ENCODE results near the gene MAPK8. TPM values are rescaled to one million over a fixed set of nuclear protein-coding genes. Genes with fewer than 3 reads are reported as not detected.

MAPK8 gene
- polyA plus RNA-seq, 4 donors, result 12.4 to 41.2 (median 22.3) TPM

DNA sequence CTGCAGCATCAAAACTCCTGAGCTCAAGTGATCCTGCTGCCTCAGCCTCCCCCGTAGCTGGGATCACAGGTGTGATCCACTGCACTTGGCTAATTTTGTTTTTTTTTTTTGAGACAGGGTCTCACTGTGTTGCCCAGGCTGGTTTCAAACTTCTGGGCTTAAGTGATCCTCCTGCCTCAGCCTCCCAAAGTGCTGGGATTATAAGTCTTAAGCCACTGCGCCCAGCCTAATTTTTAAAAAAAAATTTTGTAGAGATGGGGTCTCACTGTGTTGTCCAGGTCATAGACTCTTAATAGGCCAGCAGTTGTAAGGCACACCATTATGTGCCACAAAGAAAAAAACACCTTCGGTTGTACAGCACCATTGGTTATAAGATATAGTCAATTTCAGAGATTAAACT is 122.4 kb downstream of the MAPK8 start:
- no peak for FAIRE-seq
- H3K4me3 ChIP-seq (ENCODE audit: low read depth in 1 of 3, low read length in 3 of 3), result no peak overlapping the region
- no peak for DNase-seq
- 95 to 98% (median 96%) methylated on average over 3 of the region's 3 CpGs for WGBS, 3 donors
- H3K27me3 ChIP-seq (ENCODE audit: control insufficient read depth in 3 of 3, insufficient read depth in 3 of 3, low read length in 3 of 3), result no peaks in the 10 kb centered on the region
- H3K36me3 ChIP-seq (ENCODE audit: control insufficient read depth in 3 of 3, insufficient read depth in 2 of 3, low read depth in 1 of 3, low read length in 3 of 3), result peaks cover 0 to 7% (median 0%) of the 10 kb centered on the region in 3 donors
- H3K27ac ChIP-seq (ENCODE audit: low read depth in 1 of 3, low read length in 2 of 3), result no peak overlapping the region
- H3K4me1 ChIP-seq (ENCODE audit: control insufficient read depth in 3 of 3, insufficient read depth in 2 of 3, low read depth in 1 of 3, low read length in 2 of 3), result no peaks in the 10 kb centered on the region
- no peaks in the 10 kb centered on the region for H3K9me3 ChIP-seq (ENCODE audit: control insufficient read depth in 2 of 2, insufficient read depth in 1 of 2, low read depth in 1 of 2, low read length in 1 of 2)

DNA sequence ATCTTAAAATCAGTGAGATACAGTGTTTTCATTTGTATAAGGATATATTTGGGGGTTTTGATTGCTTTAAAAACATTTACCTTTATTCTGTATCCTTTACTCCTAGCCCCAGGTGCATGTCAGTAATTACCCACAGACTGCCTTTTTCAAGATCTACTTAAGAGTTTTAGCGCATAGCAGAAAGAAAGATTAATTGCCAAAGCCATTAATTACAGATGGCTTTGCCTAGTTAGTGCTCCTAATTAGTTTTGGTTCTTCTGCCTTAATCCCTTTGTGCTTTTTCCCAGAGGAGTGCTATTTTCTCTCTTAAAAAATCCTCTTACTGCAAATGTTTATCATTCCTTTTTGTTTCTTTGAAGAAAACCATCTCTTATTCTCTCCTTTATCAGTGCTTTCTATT is 122.8 kb downstream of the MAPK8 start:
- DNase-seq, result no peak
- WGBS, 3 donors, result 92 to 100% (median 97%) methylated on average over 1 of the region's 1 CpG
- H3K27me3 ChIP-seq (ENCODE audit: control insufficient read depth in 3 of 3, insufficient read depth in 3 of 3, low read length in 3 of 3), result no peaks in the 10 kb centered on the region
- no peaks in the 10 kb centered on the region for H3K4me1 ChIP-seq (ENCODE audit: control insufficient read depth in 3 of 3, insufficient read depth in 2 of 3, low read depth in 1 of 3, low read length in 2 of 3)
- H3K36me3 ChIP-seq (ENCODE audit: control insufficient read depth in 3 of 3, insufficient read depth in 2 of 3, low read depth in 1 of 3, low read length in 3 of 3), result peaks cover 0 to 7% (median 0%) of the 10 kb centered on the region in 3 donors
- no peak overlapping the region for H3K4me3 ChIP-seq (ENCODE audit: low read depth in 1 of 3, low read length in 3 of 3)
- no peak for FAIRE-seq
- no peaks in the 10 kb centered on the region for H3K9me3 ChIP-seq (ENCODE audit: control insufficient read depth in 2 of 2, insufficient read depth in 1 of 2, low read depth in 1 of 2, low read length in 1 of 2)
- H3K27ac ChIP-seq (ENCODE audit: low read depth in 1 of 3, low read length in 2 of 3), result no peak overlapping the region

- FAIRE-seq, result no peak
These were observed 124.0 kb downstream of the MAPK8 start for GRCh38 chr10:48430402-48430993.

GRCh38 chr10:48431871-48432270 is 125.4 kb downstream of the MAPK8 start:
- Histone ChIP-seq H3K4me1 (ENCODE audit: control insufficient read depth in 3 of 3, insufficient read depth in 2 of 3, low read depth in 1 of 3, low read length in 2 of 3) (no peaks in the 10 kb centered on the region), H3K27ac (ENCODE audit: low read depth in 1 of 3, low read length in 2 of 3) (no peak overlapping the region), H3K4me3 (ENCODE audit: low read depth in 1 of 3, low read length in 3 of 3) (no peak overlapping the region), H3K36me3 (ENCODE audit: control insufficient read depth in 3 of 3, insufficient read depth in 2 of 3, low read depth in 1 of 3, low read length in 3 of 3) (peaks cover 0 to 9% (median 0%) of the 10 kb centered on the region in 3 donors), H3K9me3 (ENCODE audit: control insufficient read depth in 2 of 2, insufficient read depth in 1 of 2, low read depth in 1 of 2, low read length in 1 of 2) (no peaks in the 10 kb centered on the region), H3K27me3 (ENCODE audit: control insufficient read depth in 3 of 3, insufficient read depth in 3 of 3, low read length in 3 of 3) (no peaks in the 10 kb centered on the region)
- DNase-seq (no peak), FAIRE-seq (no peak)

More at GRCh38 chr10:48430402-48430993, 124.0 kb downstream of the MAPK8 start:
- Histone ChIP-seq H3K4me1 (ENCODE audit: control insufficient read depth in 3 of 3, insufficient read depth in 2 of 3, low read depth in 1 of 3, low read length in 2 of 3) (no peaks in the 10 kb centered on the region), H3K27ac (ENCODE audit: low read depth in 1 of 3, low read length in 2 of 3) (no peak overlapping the region), H3K9me3 (ENCODE audit: control insufficient read depth in 2 of 2, insufficient read depth in 1 of 2, low read depth in 1 of 2, low read length in 1 of 2) (no peaks in the 10 kb centered on the region), H3K36me3 (ENCODE audit: control insufficient read depth in 3 of 3, insufficient read depth in 2 of 3, low read depth in 1 of 3, low read length in 3 of 3) (peaks cover 0 to 9% (median 0%) of the 10 kb centered on the region in 3 donors), H3K27me3 (ENCODE audit: control insufficient read depth in 3 of 3, insufficient read depth in 3 of 3, low read length in 3 of 3) (no peaks in the 10 kb centered on the region), H3K4me3 (ENCODE audit: low read depth in 1 of 3, low read length in 3 of 3) (no peak overlapping the region)
- no peak for DNase-seq
- WGBS, 3 donors, result 88 to 92% (median 89%) methylated on average over 4 of the region's 4 CpGs

GRCh38 chr10:48437546-48437945 is 131.1 kb downstream of the MAPK8 start:
- WGBS, 3 donors, result 92 to 96% (median 94%) methylated on average over 3 of the region's 3 CpGs
- Histone ChIP-seq H3K4me3 (ENCODE audit: low read depth in 1 of 3, low read length in 3 of 3) (no peak overlapping the region), H3K4me1 (ENCODE audit: control insufficient read depth in 3 of 3, insufficient read depth in 2 of 3, low read depth in 1 of 3, low read length in 2 of 3) (peaks cover 0 to 9% (median 0%) of the 10 kb centered on the region in 3 donors), H3K9me3 (ENCODE audit: control insufficient read depth in 2 of 2, insufficient read depth in 1 of 2, low read depth in 1 of 2, low read length in 1 of 2) (no peaks in the 10 kb centered on the region), H3K27ac (ENCODE audit: low read depth in 1 of 3, low read length in 2 of 3) (no peak overlapping the region), H3K36me3 (ENCODE audit: control insufficient read depth in 3 of 3, insufficient read depth in 2 of 3, low read depth in 1 of 3, low read length in 3 of 3) (peaks cover 0 to 6% (median 0%) of the 10 kb centered on the region in 3 donors), H3K27me3 (ENCODE audit: control insufficient read depth in 3 of 3, insufficient read depth in 3 of 3, low read length in 3 of 3) (no peaks in the 10 kb centered on the region)
- DNase-seq (no peak), FAIRE-seq (no peak)

GRCh38 chr10:48439031-48439430 is 132.6 kb downstream of the MAPK8 start:
- H3K36me3 ChIP-seq (ENCODE audit: control insufficient read depth in 3 of 3, insufficient read depth in 2 of 3, low read depth in 1 of 3, low read length in 3 of 3), result peaks cover 0 to 2% (median 0%) of the 10 kb centered on the region in 3 donors
- no peak overlapping the region for H3K4me3 ChIP-seq (ENCODE audit: low read depth in 1 of 3, low read length in 3 of 3)
- H3K27me3 ChIP-seq (ENCODE audit: control insufficient read depth in 3 of 3, insufficient read depth in 3 of 3, low read length in 3 of 3), result no peaks in the 10 kb centered on the region
- peaks cover 0 to 9% (median 0%) of the 10 kb centered on the region in 3 donors for H3K4me1 ChIP-seq (ENCODE audit: control insufficient read depth in 3 of 3, insufficient read depth in 2 of 3, low read depth in 1 of 3, low read length in 2 of 3)
- DNase-seq, result no peak
- 80 to 95% (median 85%) methylated on average over 2 of the region's 2 CpGs for WGBS, 3 donors
- H3K9me3 ChIP-seq (ENCODE audit: control insufficient read depth in 2 of 2, insufficient read depth in 1 of 2, low read depth in 1 of 2, low read length in 1 of 2), result no peaks in the 10 kb centered on the region
- H3K27ac ChIP-seq (ENCODE audit: low read depth in 1 of 3, low read length in 2 of 3), result no peak overlapping the region
- no peak for FAIRE-seq

- Histone ChIP-seq H3K36me3 (ENCODE audit: control insufficient read depth in 3 of 3, insufficient read depth in 2 of 3, low read depth in 1 of 3, low read length in 3 of 3) (peaks cover 0 to 2% (median 0%) of the 10 kb centered on the region in 3 donors), H3K27me3 (ENCODE audit: control insufficient read depth in 3 of 3, insufficient read depth in 3 of 3, low read length in 3 of 3) (no peaks in the 10 kb centered on the region), H3K4me3 (ENCODE audit: low read depth in 1 of 3, low read length in 3 of 3) (no peak overlapping the region), H3K4me1 (ENCODE audit: control insufficient read depth in 3 of 3, insufficient read depth in 2 of 3, low read depth in 1 of 3, low read length in 2 of 3) (peaks cover 0 to 9% (median 0%) of the 10 kb centered on the region in 3 donors), H3K9me3 (ENCODE audit: control insufficient read depth in 2 of 2, insufficient read depth in 1 of 2, low read depth in 1 of 2, low read length in 1 of 2) (no peaks in the 10 kb centered on the region), H3K27ac (ENCODE audit: low read depth in 1 of 3, low read length in 2 of 3) (no peak overlapping the region)
- 11 to 49% (median 33%) methylated on average over 10 of the region's 10 CpGs for WGBS, 3 donors
- FAIRE-seq, result no peak
- DNase-seq, result peak; percentile 86 to 91
These were observed 133.1 kb downstream of the MAPK8 start for GRCh38 chr10:48439581-48440041.

- no peak overlapping the region for H3K27ac ChIP-seq (ENCODE audit: low read depth in 1 of 3, low read length in 2 of 3)
- 96 to 99% (median 98%) methylated on average over 4 of the region's 4 CpGs for WGBS, 3 donors
- peaks cover 0 to 9% (median 0%) of the 10 kb centered on the region in 3 donors for H3K4me1 ChIP-seq (ENCODE audit: control insufficient read depth in 3 of 3, insufficient read depth in 2 of 3, low read depth in 1 of 3, low read length in 2 of 3)
- no peak for DNase-seq
- FAIRE-seq, result no peak
- H3K4me3 ChIP-seq (ENCODE audit: low read depth in 1 of 3, low read length in 3 of 3), result no peak overlapping the region
- H3K9me3 ChIP-seq (ENCODE audit: control insufficient read depth in 2 of 2, insufficient read depth in 1 of 2, low read depth in 1 of 2, low read length in 1 of 2), result no peaks in the 10 kb centered on the region
- H3K27me3 ChIP-seq (ENCODE audit: control insufficient read depth in 3 of 3, insufficient read depth in 3 of 3, low read length in 3 of 3), result no peaks in the 10 kb centered on the region
- H3K36me3 ChIP-seq (ENCODE audit: control insufficient read depth in 3 of 3, insufficient read depth in 2 of 3, low read depth in 1 of 3, low read length in 3 of 3), result no peaks in the 10 kb centered on the region
These were observed 134.3 kb downstream of the MAPK8 start for GRCh38 chr10:48440771-48441170.
